BLaER1 treated with 17β-estradiol and CSF1 and Interleukin-3, amounts not matched to agents 10 nM and 100 nM (cell line): Measurements from ENCODE around the gene ASS1.

Source experiments
- H3K27ac ChIP-seq, 11 experiments: shearing (Covaris generic); formaldehyde crosslinking; 2 replicates each; pipeline ENCODE4 v1.8.1; 2022
- H3K27me3 ChIP-seq, 11 experiments: shearing (Covaris generic); formaldehyde crosslinking; 2 replicates each; pipeline ENCODE4 v1.8.1; 2022
- H3K36me3 ChIP-seq, 11 experiments: shearing (Covaris generic); formaldehyde crosslinking; 2 replicates each; pipeline ENCODE4 v1.8.1; 2022
- H3K4me1 ChIP-seq, 10 experiments: shearing (Covaris generic); formaldehyde crosslinking; 2 replicates each; pipeline ENCODE4 v1.8.1; 2022
- H3K4me2 ChIP-seq, 11 experiments: shearing (Covaris generic); formaldehyde crosslinking; 2 replicates each; pipeline ENCODE4 v1.8.1; 2022
- H3K4me3 ChIP-seq, 10 experiments: shearing (Covaris generic); formaldehyde crosslinking; 2 replicates each; pipeline ENCODE4 v1.8.1; 2022
- H3K9ac ChIP-seq, 11 experiments: shearing (Covaris generic); formaldehyde crosslinking; 2 replicates each; pipeline ENCODE4 v1.8.1; 2022
- H3K9me3 ChIP-seq, 11 experiments: shearing (Covaris generic); formaldehyde crosslinking; replicated peaks in 1 of 11; 2 replicates each; pipeline ENCODE4 v1.8.1; 2022
- H4K20me1 ChIP-seq, 11 experiments: shearing (Covaris generic); formaldehyde crosslinking; 2 replicates each; pipeline ENCODE4 v1.8.1; 2022
- Cebpa-rat ChIP-seq, 11 experiments: shearing (Covaris generic); IDR thresholded peaks; 2 replicates each; pipeline ENCODE4 v1.8.1; 2022

ASS1 gene

GRCh38 chr9:130474106-130474505 is 29.3 kb downstream of the ASS1 start:
- no peak for TF ChIP-seq Cebpa-rat (IDR thresholded peaks at IDR 0.05)
- Histone ChIP-seq H3K9me3 (no peaks in the 10 kb centered on the region), H3K27ac (no peak overlapping the region), H4K20me1 (peaks cover 0 to 64% (median 7%) of the 10 kb centered on the region in 11 experiments; a peak in 12 of 22 replicates), H3K4me3 (no peak overlapping the region), H3K27me3 (no peaks in the 10 kb centered on the region), H3K9ac (no peak overlapping the region), H3K36me3 (peaks cover 10 to 90% (median 33%) of the 10 kb centered on the region in 11 experiments; a peak in 19 of 22 replicates), H3K4me2 (no peak overlapping the region), H3K4me1 (peaks cover 0 to 17% (median 0%) of the 10 kb centered on the region in 10 experiments; a peak in 3 of 20 replicates)

GRCh38 chr9:130476151-130476730 is 31.5 kb downstream of the ASS1 start:
- Histone ChIP-seq H3K9ac (no peak overlapping the region), H3K27ac (no peak overlapping the region), H3K9me3 (no peaks in the 10 kb centered on the region), H4K20me1 (peaks cover 0 to 65% (median 7%) of the 10 kb centered on the region in 11 experiments; a peak in 13 of 22 replicates), H3K36me3 (peaks cover 19 to 91% (median 34%) of the 10 kb centered on the region in 11 experiments; a peak in 18 of 22 replicates), H3K4me1 (peaks cover 0 to 13% (median 0%) of the 10 kb centered on the region in 10 experiments; a peak in 3 of 20 replicates), H3K4me2 (no peak overlapping the region), H3K27me3 (peaks cover 0 to 6% (median 3%) of the 10 kb centered on the region in 11 experiments; a peak in 9 of 22 replicates), H3K4me3 (no peak overlapping the region)
- no peak for TF ChIP-seq Cebpa-rat (IDR thresholded peaks at IDR 0.05)

- TF ChIP-seq Cebpa-rat (IDR thresholded peaks at IDR 0.05), result no peak
- peaks cover 18 to 91% (median 34%) of the 10 kb centered on the region in 11 experiments; a peak in 19 of 22 replicates for H3K36me3 ChIP-seq
- H3K9me3 ChIP-seq, result no peaks in the 10 kb centered on the region
- no peak overlapping the region for H3K9ac ChIP-seq
- H3K4me1 ChIP-seq, result 0 out of 20 replicates have a peak, but pooled peaks cover 0 to 1% (median 0%) of the 10 kb centered on the region in 10 experiments
- no peak overlapping the region for H3K4me2 ChIP-seq
- no peak overlapping the region for H3K27ac ChIP-seq
- H3K27me3 ChIP-seq, result peaks cover 0 to 19% (median 16%) of the 10 kb centered on the region in 11 experiments; a peak in 21 of 22 replicates
- H3K4me3 ChIP-seq, result no peak overlapping the region
- H4K20me1 ChIP-seq, result peaks cover 0 to 68% (median 5%) of the 10 kb centered on the region in 11 experiments; a peak in 14 of 22 replicates
These were observed 32.8 kb downstream of the ASS1 start for GRCh38 chr9:130477564-130477963.

DNA sequence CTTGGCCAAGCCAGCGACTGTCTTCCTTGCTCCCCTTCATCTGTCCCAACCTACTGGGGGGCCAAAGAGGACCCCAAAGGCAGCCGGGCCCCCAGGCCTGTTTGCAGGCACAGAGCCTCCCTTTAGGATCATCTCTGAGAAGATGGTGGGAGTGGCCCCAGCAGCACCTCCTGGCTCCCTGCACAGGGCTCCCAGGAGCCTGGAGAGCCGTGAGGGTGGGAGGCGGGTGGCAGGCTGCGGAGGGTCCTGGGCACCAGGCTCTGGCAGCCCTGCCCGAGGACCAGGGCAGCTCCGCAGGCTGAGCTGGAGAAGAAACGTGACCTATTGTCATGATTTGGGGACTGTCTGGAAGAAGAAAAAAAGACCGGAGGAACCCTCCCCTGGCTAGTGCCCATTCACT is 33.4 kb downstream of the ASS1 start:
- no peaks in the 10 kb centered on the region for H3K4me1 ChIP-seq
- peaks cover 13 to 90% (median 34%) of the 10 kb centered on the region in 11 experiments; a peak in 18 of 22 replicates for H3K36me3 ChIP-seq
- H3K27me3 ChIP-seq, result peaks cover 0 to 25% (median 22%) of the 10 kb centered on the region in 11 experiments; a peak in 21 of 22 replicates

GRCh38 chr9:130478736-130479575 is 34.2 kb downstream of the ASS1 start:
- peaks cover 12 to 89% (median 34%) of the 10 kb centered on the region in 11 experiments; a peak in 18 of 22 replicates for H3K36me3 ChIP-seq
- TF ChIP-seq Cebpa-rat (IDR thresholded peaks at IDR 0.05), result no peak
- H3K9me3 ChIP-seq, result no peaks in the 10 kb centered on the region
- peaks cover 0 to 58% (median 5%) of the 10 kb centered on the region in 11 experiments; a peak in 13 of 22 replicates for H4K20me1 ChIP-seq
- H3K4me2 ChIP-seq, result no peak overlapping the region
- no peak overlapping the region for H3K9ac ChIP-seq
- no peak overlapping the region for H3K27ac ChIP-seq
- peaks cover 0 to 33% (median 29%) of the 10 kb centered on the region in 11 experiments; a peak in 21 of 22 replicates for H3K27me3 ChIP-seq
- no peaks in the 10 kb centered on the region for H3K4me1 ChIP-seq
- H3K4me3 ChIP-seq, result no peak overlapping the region

More for the DNA sequence above, 33.4 kb downstream of the ASS1 start:
- H3K9me3 ChIP-seq, result no peaks in the 10 kb centered on the region
- H3K4me3 ChIP-seq, result no peak overlapping the region
- no peak overlapping the region for H3K4me2 ChIP-seq
- no peak for TF ChIP-seq Cebpa-rat (IDR thresholded peaks at IDR 0.05)
- no peak overlapping the region for H3K9ac ChIP-seq
- no peak overlapping the region for H3K27ac ChIP-seq
- peaks cover 0 to 62% (median 5%) of the 10 kb centered on the region in 11 experiments; a peak in 13 of 22 replicates for H4K20me1 ChIP-seq

GRCh38 chr9:130479587-130479986 is 34.8 kb downstream of the ASS1 start:
- peaks cover 12 to 90% (median 37%) of the 10 kb centered on the region in 11 experiments; a peak in 19 of 22 replicates for H3K36me3 ChIP-seq

DNA sequence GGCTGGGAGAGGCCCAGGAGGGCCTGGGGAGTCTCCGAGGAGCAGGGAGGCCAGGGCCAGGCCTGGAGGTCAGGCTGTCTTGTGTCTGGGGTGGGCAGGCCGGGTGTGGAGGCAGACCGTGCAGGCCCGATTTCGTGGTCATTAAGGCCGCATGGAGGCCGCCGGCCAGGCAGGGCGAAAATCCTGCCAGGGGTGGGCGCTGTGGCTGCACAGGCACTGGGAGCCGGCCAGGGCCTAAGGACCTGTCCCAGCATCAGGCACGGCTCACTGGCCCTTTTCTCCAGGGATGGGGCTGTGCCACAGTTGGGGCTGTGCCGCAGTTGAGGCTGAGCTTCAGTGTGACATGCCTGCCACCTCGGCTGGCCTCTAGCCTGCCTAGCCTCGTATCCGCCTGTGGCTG is 35.9 kb downstream of the ASS1 start:
- H3K4me1 ChIP-seq, result peaks cover 0 to 1% (median 0%) of the 10 kb centered on the region in 10 experiments; a peak in 2 of 20 replicates
- no peaks in the 10 kb centered on the region for H3K9me3 ChIP-seq
- no peak overlapping the region for H3K4me3 ChIP-seq
- TF ChIP-seq Cebpa-rat (IDR thresholded peaks at IDR 0.05), result no peak
- peaks cover 0 to 51% (median 0%) of the 10 kb centered on the region in 11 experiments; a peak in 12 of 22 replicates for H4K20me1 ChIP-seq
- H3K27ac ChIP-seq, result no peak overlapping the region
- peaks cover 0 to 38% (median 32%) of the 10 kb centered on the region in 11 experiments; a peak in 21 of 22 replicates for H3K27me3 ChIP-seq
- peaks cover 12 to 91% (median 46%) of the 10 kb centered on the region in 11 experiments; a peak in 19 of 22 replicates for H3K36me3 ChIP-seq
- H3K4me2 ChIP-seq, result no peak overlapping the region
- H3K9ac ChIP-seq, result no peak overlapping the region

More at GRCh38 chr9:130479587-130479986, 34.8 kb downstream of the ASS1 start:
- H3K4me2 ChIP-seq, result no peak overlapping the region
- H3K4me3 ChIP-seq, result no peak overlapping the region
- TF ChIP-seq Cebpa-rat (IDR thresholded peaks at IDR 0.05), result no peak
- no peaks in the 10 kb centered on the region for H3K9me3 ChIP-seq
- no peak overlapping the region for H3K27ac ChIP-seq
- H4K20me1 ChIP-seq, result peaks cover 0 to 54% (median 1%) of the 10 kb centered on the region in 11 experiments; a peak in 13 of 22 replicates
- peaks cover 0 to 38% (median 32%) of the 10 kb centered on the region in 11 experiments; a peak in 21 of 22 replicates for H3K27me3 ChIP-seq
- H3K9ac ChIP-seq, result no peak overlapping the region
- no peaks in the 10 kb centered on the region for H3K4me1 ChIP-seq

- Histone ChIP-seq H3K9me3 (no peaks in the 10 kb centered on the region), H3K27me3 (peaks cover 0 to 38% (median 32%) of the 10 kb centered on the region in 11 experiments; a peak in 21 of 22 replicates), H3K36me3 (peaks cover 12 to 75% (median 39%) of the 10 kb centered on the region in 11 experiments; a peak in 18 of 22 replicates), H4K20me1 (peaks cover 0 to 54% (median 0%) of the 10 kb centered on the region in 11 experiments; a peak in 12 of 22 replicates), H3K4me2 (no peak overlapping the region), H3K9ac (no peak overlapping the region), H3K27ac (no peak overlapping the region), H3K4me3 (no peak overlapping the region), H3K4me1 (peaks cover 6 to 19% (median 12%) of the 10 kb centered on the region in 10 experiments)
- no peak for TF ChIP-seq Cebpa-rat (IDR thresholded peaks at IDR 0.05)
These were observed 37.7 kb downstream of the ASS1 start for GRCh38 chr9:130482463-130482862.
